Mesothelial cell of epicardium (in vitro differentiated cells): Measurements from ENCODE around the gene HES4. TPM values are rescaled to one million over a fixed set of nuclear protein-coding genes. Genes with fewer than 3 reads are reported as not detected.

Experiments used
- DNase-seq, 2 experiments: peaks; one replicate each; pipeline ENCODE4 v3.0.0; 2021; ENCODE audit warnings: low spot score in 2 of 2; ENCODE audit not compliant: unreplicated experiment in 2 of 2
- H3K27ac Mint-ChIP-seq: 2 replicates; pipeline ENCODE4 v1.8.0; 2021; ENCODE audit warnings: mixed read lengths
- H3K27me3 Mint-ChIP-seq: 2 replicates; pipeline ENCODE4 v1.8.0; 2021; ENCODE audit warnings: low read depth, mixed read lengths
- H3K36me3 Mint-ChIP-seq: 2 replicates; pipeline ENCODE4 v1.8.0; 2021; ENCODE audit warnings: mixed read lengths
- H3K4me1 Mint-ChIP-seq: 2 replicates; pipeline ENCODE4 v1.8.0; 2021; ENCODE audit warnings: mixed read lengths
- H3K4me3 Mint-ChIP-seq: 2 replicates; pipeline ENCODE4 v1.8.0; 2021; ENCODE audit warnings: mild to moderate bottlenecking, moderate library complexity, mixed read lengths
- H3K9me3 Mint-ChIP-seq: 2 replicates; pipeline ENCODE4 v1.8.0; 2021; ENCODE audit warnings: mixed read lengths
- CTCF ChIP-seq: fragments of 200-600 bp; sonication (generic); IDR thresholded peaks from one replicate; pipeline ENCODE4 v1.5.0; 2021; ENCODE audit warnings: antibody characterized with exemption; ENCODE audit not compliant: unreplicated experiment
- total RNA-seq: library from RNA; stranded (reverse); gene quantifications from 3 replicates; pipeline ENCODE4 v1.2.1, GENCODE V29; 2021

Gene HES4
- total RNA-seq, 1 donor from 2014 or later: 92.0 TPM

- Mint-ChIP-seq H3K4me1 (no peaks in the 10 kb centered on the region), H3K9me3 (no peaks in the 10 kb centered on the region), H3K4me3 (no peak overlapping the region), H3K27ac (no peak overlapping the region), H3K27me3 (no peaks in the 10 kb centered on the region), H3K36me3 (peaks cover 17% of the 10 kb centered on the region)
- TF ChIP-seq CTCF: no peak
- DNase-seq: no peak
These were observed 46.3 kb upstream of the HES4 start for GRCh38 chr1:1046243-1046642.

- Mint-ChIP-seq H3K27ac (no peak overlapping the region), H3K4me3 (no peak overlapping the region), H3K4me1 (no peaks in the 10 kb centered on the region), H3K27me3 (no peaks in the 10 kb centered on the region), H3K9me3 (no peaks in the 10 kb centered on the region), H3K36me3 (peaks cover 15% of the 10 kb centered on the region)
- no peak for TF ChIP-seq CTCF
- no peak for DNase-seq
These were observed 45.2 kb upstream of the HES4 start for GRCh38 chr1:1045129-1045528.

GRCh38 chr1:1044455-1045078 is 44.7 kb upstream of the HES4 start:
- no peak overlapping the region for H3K27ac Mint-ChIP-seq
- H3K4me3 Mint-ChIP-seq: no peak overlapping the region
- peaks cover 3% of the 10 kb centered on the region for H3K27me3 Mint-ChIP-seq
- peaks cover 3% of the 10 kb centered on the region for H3K4me1 Mint-ChIP-seq
- no peak for TF ChIP-seq CTCF
- peaks cover 15% of the 10 kb centered on the region for H3K36me3 Mint-ChIP-seq
- H3K9me3 Mint-ChIP-seq: no peaks in the 10 kb centered on the region
- no peak for DNase-seq

- Mint-ChIP-seq H3K4me1 (peaks cover 9% of the 10 kb centered on the region), H3K27ac (no peak overlapping the region), H3K9me3 (no peaks in the 10 kb centered on the region), H3K36me3 (peaks cover 15% of the 10 kb centered on the region), H3K27me3 (peaks cover 9% of the 10 kb centered on the region), H3K4me3 (no peak overlapping the region)
- no peak for DNase-seq
- TF ChIP-seq CTCF: no peak
These were observed 44.0 kb upstream of the HES4 start for GRCh38 chr1:1043921-1044320.

- TF ChIP-seq CTCF: no peak
- peaks cover 14% of the 10 kb centered on the region for H3K4me1 Mint-ChIP-seq
- H3K36me3 Mint-ChIP-seq: peaks cover 19% of the 10 kb centered on the region
- H3K27me3 Mint-ChIP-seq: peaks cover 14% of the 10 kb centered on the region
- H3K27ac Mint-ChIP-seq: no peak overlapping the region
- H3K9me3 Mint-ChIP-seq: no peaks in the 10 kb centered on the region
- H3K4me3 Mint-ChIP-seq: no peak overlapping the region
- DNase-seq: no peak
These were observed 43.5 kb upstream of the HES4 start for GRCh38 chr1:1043411-1043810.

GRCh38 chr1:1042835-1043234 is 42.9 kb upstream of the HES4 start:
- Mint-ChIP-seq H3K27ac (no peak overlapping the region), H3K9me3 (no peaks in the 10 kb centered on the region), H3K27me3 (peaks cover 17% of the 10 kb centered on the region)

More at GRCh38 chr1:1042835-1043234, 42.9 kb upstream of the HES4 start:
- Mint-ChIP-seq H3K36me3 (peaks cover 21% of the 10 kb centered on the region), H3K4me1 (peaks cover 15% of the 10 kb centered on the region), H3K4me3 (no peak overlapping the region)
- no peak for DNase-seq
- TF ChIP-seq CTCF: no peak
